Activated naive CD4-positive, alpha-beta T cell treated with anti-CD3 and anti-CD28 coated beads, Interleukin-2, amount 10 ng/mL, durations not matched to agents 7 days and 5 days (primary cell): ENCODE data around the gene ORM2.
A peak's percentile ranks its signal among the peaks of the same experiment; 100 is the strongest.

ENCODE experiments used
- CTCF ChIA-PET: fragments of 350-600 bp; sonication (Branson Sonifier 250); formaldehyde crosslinking; loops from one replicate; lab custom pipeline; 2021; ENCODE audit warnings: antibody characterized with exemption; lab: Charles Lee
- DNase-seq: peaks from one replicate; pipeline ENCODE4 v3.0.0-alpha.2; 2020
- H3K27ac Mint-ChIP-seq: one replicate; pipeline ENCODE4 v1.8.0; 2021; ENCODE audit warnings: mild to moderate bottlenecking, moderate library complexity, mixed read lengths
- H3K27me3 Mint-ChIP-seq: one replicate; pipeline ENCODE4 v1.8.0; 2021; ENCODE audit warnings: mild to moderate bottlenecking, mixed read lengths
- H3K36me3 Mint-ChIP-seq: one replicate; pipeline ENCODE4 v1.8.0; 2021; ENCODE audit warnings: mixed read lengths
- H3K4me1 Mint-ChIP-seq: one replicate; pipeline ENCODE4 v1.8.0; 2021; ENCODE audit warnings: mixed read lengths
- H3K4me3 Mint-ChIP-seq: one replicate; pipeline ENCODE4 v1.8.0; 2021; ENCODE audit warnings: mild to moderate bottlenecking, moderate library complexity, mixed read lengths
- H3K9me3 Mint-ChIP-seq: one replicate; pipeline ENCODE4 v1.8.0; 2021; ENCODE audit warnings: mixed read lengths

Gene ORM2

DNA sequence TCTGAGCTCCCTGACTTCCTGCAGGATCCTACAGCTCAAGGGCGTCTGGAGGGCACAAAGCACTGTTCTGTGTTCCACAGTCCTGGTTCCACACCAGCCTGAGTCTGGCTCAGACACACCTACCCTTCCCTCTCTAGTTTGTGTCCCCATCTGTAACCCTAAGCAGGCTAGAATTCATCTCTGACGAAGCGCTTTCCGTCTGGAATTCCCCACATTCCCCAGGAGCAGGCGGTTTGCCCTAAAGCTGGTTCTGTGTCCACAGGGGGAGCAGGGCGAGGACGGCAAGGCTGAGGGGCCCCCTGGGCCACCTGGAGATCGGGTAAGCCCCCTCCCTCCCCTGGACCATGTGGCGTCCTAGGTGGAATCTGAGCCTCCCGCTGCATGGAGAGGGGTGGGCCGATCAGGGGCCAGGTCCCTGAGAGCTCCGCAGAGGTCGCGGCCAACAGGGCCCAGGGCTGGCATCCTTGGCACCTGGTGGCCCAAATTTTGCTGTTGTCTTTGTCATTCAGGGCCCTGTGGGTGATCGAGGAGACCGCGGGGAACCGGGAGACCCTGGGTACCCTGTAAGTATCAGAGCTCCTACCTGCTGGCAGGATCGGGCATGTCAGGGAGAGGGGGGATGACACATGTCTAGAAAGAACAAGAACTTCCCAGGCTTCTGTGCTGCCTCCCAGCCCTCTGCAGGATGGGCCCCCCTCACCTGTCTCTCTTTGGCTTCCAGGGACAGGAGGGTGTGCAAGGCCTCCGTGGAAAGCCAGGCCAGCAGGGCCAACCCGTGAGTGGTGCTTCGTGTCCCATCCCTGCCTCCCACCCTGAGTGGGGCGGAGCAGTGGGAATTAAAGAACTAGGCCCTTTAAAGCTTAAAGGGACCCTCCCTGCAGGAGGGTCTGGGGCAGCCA, 41.2 kb upstream of the ORM2 start:
- peak; percentile 11 for DNase-seq
- Mint-ChIP-seq H3K4me3 (no peak overlapping the region), H3K4me1 (no peaks in the 10 kb centered on the region), H3K9me3 (no peaks in the 10 kb centered on the region), H3K36me3 (no peaks in the 10 kb centered on the region), H3K27ac (no peak overlapping the region), H3K27me3 (peaks cover 17% of the 10 kb centered on the region)
- CTCF ChIA-PET, result interaction anchor here (0.7 to 1.7 kb wide), 3 partner anchors 135 to 206 kb away, joined by 3 to 8 read pairs (median 8); no protein-coding TSS in a partner anchor

DNA sequence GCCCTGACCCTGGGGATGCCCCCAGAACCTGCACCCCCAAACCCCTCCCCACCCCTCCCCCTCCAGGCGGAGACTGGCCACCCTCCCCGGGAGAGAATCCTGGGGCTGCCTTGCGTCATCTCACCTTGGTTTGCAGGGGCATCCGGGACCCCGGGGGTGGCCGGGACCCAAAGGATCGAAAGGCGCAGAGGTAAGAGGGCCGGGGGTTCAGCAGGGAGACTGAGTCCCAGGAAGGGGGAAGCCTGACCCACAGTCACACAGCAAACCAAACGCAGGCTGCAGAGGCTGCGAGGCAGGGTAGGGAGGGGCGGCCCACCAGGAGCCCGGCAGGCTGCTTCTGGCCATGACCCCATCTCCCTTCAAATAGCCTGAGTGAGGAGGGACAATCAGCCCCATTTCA, 40.6 kb upstream of the ORM2 start:
- CTCF ChIA-PET, result no interaction called here
- Mint-ChIP-seq H3K9me3 (no peaks in the 10 kb centered on the region), H3K27ac (no peak overlapping the region), H3K36me3 (no peaks in the 10 kb centered on the region), H3K4me3 (no peak overlapping the region), H3K27me3 (peaks cover 17% of the 10 kb centered on the region), H3K4me1 (no peaks in the 10 kb centered on the region)
- DNase-seq, result peak; percentile 18

- Mint-ChIP-seq H3K9me3 (peaks cover 4% of the 10 kb centered on the region), H3K4me1 (no peaks in the 10 kb centered on the region), H3K27me3 (peaks cover 17% of the 10 kb centered on the region), H3K27ac (peak overlapping the region; percentile 14), H3K4me3 (no peak overlapping the region), H3K36me3 (no peaks in the 10 kb centered on the region)
- CTCF ChIA-PET, result interaction anchor here (0.9 to 4.9 kb wide), 10 partner anchors 19 to 206 kb away, joined by 3 to 88 read pairs (median 5); partner anchors contain the start of gene COL27A1
- peak; percentile 15 for DNase-seq
Observed at GRCh38 chr9:114289571-114290481, 39.8 kb upstream of the ORM2 start.

DNA sequence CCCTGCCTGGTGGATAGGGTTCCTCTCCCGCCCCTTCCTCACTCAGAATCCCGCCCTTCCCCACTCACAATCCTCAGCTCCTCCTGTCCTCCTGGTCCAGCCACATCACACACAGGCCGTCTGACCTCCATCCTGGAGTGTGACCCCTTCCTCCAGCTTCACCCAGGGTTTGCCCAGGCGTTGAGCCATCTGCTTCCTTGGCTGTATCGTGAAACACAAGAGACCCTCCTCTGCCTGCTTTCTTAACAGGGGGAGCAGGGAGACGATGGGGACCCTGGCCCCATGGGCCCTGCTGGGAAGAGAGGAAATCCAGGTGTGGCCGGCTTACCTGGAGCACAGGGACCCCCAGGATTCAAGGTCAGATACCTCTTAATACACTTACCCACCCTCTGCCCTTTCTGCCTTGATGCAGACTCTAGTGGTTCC, 39.1 kb upstream of the ORM2 start:
- Mint-ChIP-seq H3K9me3 (peaks cover 10% of the 10 kb centered on the region), H3K36me3 (no peaks in the 10 kb centered on the region), H3K27ac (no peak overlapping the region), H3K4me1 (no peaks in the 10 kb centered on the region), H3K4me3 (no peak overlapping the region), H3K27me3 (peaks cover 17% of the 10 kb centered on the region)
- CTCF ChIA-PET, result interaction anchor here (0.6 to 4.9 kb wide), 32 partner anchors 11 to 753 kb away, joined by 3 to 88 read pairs (median 3); partner anchors contain the start of gene COL27A1
- DNase-seq, result peak; percentile 19

GRCh38 chr9:114291064-114291474, 38.6 kb upstream of the ORM2 start:
- Mint-ChIP-seq H3K4me3 (no peak overlapping the region), H3K27me3 (peaks cover 17% of the 10 kb centered on the region), H3K36me3 (peaks cover 4% of the 10 kb centered on the region), H3K4me1 (no peaks in the 10 kb centered on the region), H3K27ac (peak overlapping the region; percentile 42), H3K9me3 (peaks cover 14% of the 10 kb centered on the region)
- CTCF ChIA-PET, result interaction anchor here (0.6 to 4.9 kb wide), 37 partner anchors 12 to 753 kb away, joined by 3 to 88 read pairs (median 3); partner anchors contain the start of gene COL27A1
- peak; percentile 80 for DNase-seq

DNA sequence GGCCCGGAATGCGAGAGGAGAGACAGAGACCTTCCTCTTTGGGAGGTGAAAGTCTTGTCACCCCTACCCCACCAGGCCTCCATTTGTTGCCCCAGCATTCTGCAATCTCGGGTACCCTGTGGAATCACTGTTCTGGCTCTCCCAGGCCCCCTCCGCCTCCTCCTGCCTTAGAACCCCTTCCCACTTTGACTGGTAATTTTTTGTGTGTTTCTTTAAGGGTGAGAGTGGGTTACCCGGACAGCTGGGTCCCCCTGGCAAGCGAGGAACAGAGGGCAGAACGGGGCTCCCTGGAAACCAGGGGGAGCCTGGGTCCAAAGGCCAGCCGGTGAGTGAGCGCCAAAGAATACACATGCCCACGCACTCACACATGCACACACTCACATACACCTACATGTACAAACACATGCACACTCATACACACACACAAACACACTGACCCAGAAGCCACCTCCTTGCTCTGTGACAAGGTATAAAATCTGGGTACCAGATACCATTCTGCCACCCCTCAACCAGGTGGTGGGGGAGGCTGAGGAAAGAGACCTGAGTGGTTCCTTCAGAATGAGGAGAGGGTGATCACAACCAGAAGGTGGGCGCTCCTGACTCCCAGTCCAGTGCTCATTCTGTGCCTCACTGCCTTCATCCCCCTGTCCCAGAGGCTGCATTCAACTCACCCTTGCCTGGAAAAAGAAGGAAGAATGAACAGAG, 37.6 kb upstream of the ORM2 start:
- Mint-ChIP-seq H3K27me3 (peaks cover 17% of the 10 kb centered on the region), H3K4me1 (no peaks in the 10 kb centered on the region), H3K27ac (no peak overlapping the region), H3K36me3 (peaks cover 4% of the 10 kb centered on the region), H3K9me3 (peaks cover 14% of the 10 kb centered on the region), H3K4me3 (no peak overlapping the region)
- CTCF ChIA-PET, result interaction anchor here (0.9 to 4.9 kb wide), 11 partner anchors 24 to 485 kb away, joined by 3 to 88 read pairs (median 3); partner anchors contain the start of gene COL27A1
- no peak for DNase-seq

DNA sequence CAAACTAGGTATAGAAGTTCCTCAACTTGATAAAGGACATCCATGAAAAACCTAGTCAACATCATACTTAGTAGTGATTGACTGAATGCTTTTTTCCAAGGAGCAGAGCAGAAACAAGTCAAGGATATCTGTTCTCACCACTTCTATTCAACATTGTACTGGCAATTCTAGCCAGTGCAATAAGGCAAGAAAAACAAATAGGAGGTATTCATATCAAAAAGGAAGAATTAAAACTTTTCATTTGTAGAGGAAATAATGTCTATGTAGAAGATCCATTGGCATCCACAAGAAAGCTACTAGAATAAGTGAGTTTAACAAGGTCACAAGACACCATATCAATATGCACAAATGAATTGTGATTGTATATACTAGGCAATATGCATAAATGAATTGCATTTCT, 35.0 kb upstream of the ORM2 start:
- DNase-seq, result no peak
- peaks cover 17% of the 10 kb centered on the region for H3K27me3 Mint-ChIP-seq
- CTCF ChIA-PET, result no interaction called here
- peaks cover 14% of the 10 kb centered on the region for H3K9me3 Mint-ChIP-seq
- H3K27ac Mint-ChIP-seq, result no peak overlapping the region
- H3K36me3 Mint-ChIP-seq, result peaks cover 4% of the 10 kb centered on the region
- no peaks in the 10 kb centered on the region for H3K4me1 Mint-ChIP-seq
- H3K4me3 Mint-ChIP-seq, result no peak overlapping the region

GRCh38 chr9:114296338-114296737, 33.3 kb upstream of the ORM2 start:
- Mint-ChIP-seq H3K36me3 (peaks cover 4% of the 10 kb centered on the region), H3K4me1 (no peaks in the 10 kb centered on the region), H3K27ac (no peak overlapping the region), H3K27me3 (peaks cover 7% of the 10 kb centered on the region), H3K4me3 (no peak overlapping the region), H3K9me3 (peaks cover 14% of the 10 kb centered on the region)
- CTCF ChIA-PET, result no interaction called here
- DNase-seq, result no peak

DNA sequence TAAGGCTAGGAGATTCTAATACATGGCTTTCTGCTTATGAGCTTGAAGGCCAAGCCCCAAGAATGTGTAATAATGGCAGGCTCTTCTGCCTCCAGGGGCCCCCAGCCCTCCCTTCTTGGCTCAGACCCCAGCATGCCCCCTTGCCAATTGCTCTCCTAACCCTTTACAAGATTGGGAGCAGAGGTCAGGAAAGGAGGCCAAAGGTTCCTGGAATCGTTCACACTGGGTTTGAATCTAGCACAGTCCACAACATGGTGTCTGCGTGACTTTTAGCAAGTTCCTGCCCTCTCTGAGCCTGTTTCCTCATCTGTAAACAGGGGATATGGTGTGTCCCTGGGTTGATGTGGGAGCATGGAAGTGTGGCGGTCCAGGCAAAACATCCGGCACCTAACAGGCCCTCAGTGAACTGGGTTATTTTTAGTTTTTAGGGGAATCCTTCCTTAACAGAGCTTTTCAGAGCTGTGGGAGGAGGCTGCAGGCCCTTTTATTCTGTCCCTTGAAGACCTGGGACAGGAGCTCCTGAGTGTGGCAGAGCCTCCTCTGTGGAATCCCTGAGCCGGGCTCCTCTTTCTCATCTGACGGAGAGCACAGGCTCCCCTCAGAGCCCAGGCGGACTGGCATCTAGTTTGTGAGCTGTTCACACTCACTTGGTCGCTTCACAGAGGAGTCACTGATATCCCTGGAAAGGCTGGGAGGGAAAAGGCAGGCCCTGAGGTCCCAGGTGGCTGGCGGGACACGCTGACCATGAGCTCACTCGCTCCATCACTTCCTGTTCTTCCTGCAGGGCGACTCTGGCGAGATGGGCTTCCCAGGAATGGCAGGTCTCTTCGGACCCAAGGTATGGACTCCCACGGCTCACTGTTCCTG, 30.1 kb upstream of the ORM2 start:
- H3K4me3 Mint-ChIP-seq, result no peak overlapping the region
- H3K36me3 Mint-ChIP-seq, result peaks cover 4% of the 10 kb centered on the region
- no peak for DNase-seq
- CTCF ChIA-PET, result interaction anchor here (1.3 kb wide), 1 partner anchor 192 kb away, joined by 3 read pairs; no protein-coding TSS in a partner anchor
- H3K27me3 Mint-ChIP-seq, result peaks cover 5% of the 10 kb centered on the region
- peaks cover 13% of the 10 kb centered on the region for H3K9me3 Mint-ChIP-seq
- no peaks in the 10 kb centered on the region for H3K4me1 Mint-ChIP-seq
- H3K27ac Mint-ChIP-seq, result no peak overlapping the region

- CTCF ChIA-PET, result interaction anchor here (1.3 kb wide), 1 partner anchor 192 kb away, joined by 3 read pairs; no protein-coding TSS in a partner anchor
- no peak for DNase-seq
- H3K4me3 Mint-ChIP-seq, result no peak overlapping the region
- peaks cover 4% of the 10 kb centered on the region for H3K36me3 Mint-ChIP-seq
- H3K9me3 Mint-ChIP-seq, result peaks cover 5% of the 10 kb centered on the region
- no peak overlapping the region for H3K27ac Mint-ChIP-seq
- H3K27me3 Mint-ChIP-seq, result peaks cover 9% of the 10 kb centered on the region
- no peaks in the 10 kb centered on the region for H3K4me1 Mint-ChIP-seq
Observed at GRCh38 chr9:114300153-114300845, 29.4 kb upstream of the ORM2 start.

- Mint-ChIP-seq H3K9me3 (no peaks in the 10 kb centered on the region), H3K27ac (no peak overlapping the region), H3K4me1 (no peaks in the 10 kb centered on the region)
Observed at GRCh38 chr9:114300846-114301797, 28.5 kb upstream of the ORM2 start.

More at GRCh38 chr9:114300846-114301797, 28.5 kb upstream of the ORM2 start:
- DNase-seq, result no peak
- Mint-ChIP-seq H3K36me3 (no peaks in the 10 kb centered on the region), H3K27me3 (peaks cover 16% of the 10 kb centered on the region), H3K4me3 (no peak overlapping the region)
- CTCF ChIA-PET, result interaction anchor here (1.3 kb wide), 1 partner anchor 193 kb away, joined by 3 read pairs; no protein-coding TSS in a partner anchor
